ENCODE measurements around the gene IQCE. TPM values are rescaled to one million over a fixed set of nuclear protein-coding genes. Genes with fewer than 3 reads are reported as not detected.

The IQCE gene
- total RNA-seq, 1 experiment from 2014 or later = 13.4 TPM

GRCh38 chr7:2554661-2555111, 4.1 kb upstream of the IQCE start:
- Mint-ChIP-seq H3K36me3 (ENCODE audit: insufficient read depth, unreplicated experiment) (peaks cover 31% of the 10 kb centered on the region), H3K27ac (ENCODE audit: unreplicated experiment) (peak overlapping the region; percentile 89), H3K4me3 (ENCODE audit: unreplicated experiment) (peak overlapping the region; percentile 84), H3K9me3 (ENCODE audit: unreplicated experiment) (no peaks in the 10 kb centered on the region), H3K4me1 (ENCODE audit: low read depth, unreplicated experiment) (no peaks in the 10 kb centered on the region), H3K27me3 (ENCODE audit: insufficient read depth, unreplicated experiment) (no peaks in the 10 kb centered on the region)
- Histone ChIP-seq H3K27me3 (replicated peaks; ENCODE audit: control insufficient read depth, insufficient read depth, low read length) (no peaks in the 10 kb centered on the region), H3K4me3 (ENCODE audit: low read depth, low read length) (peak overlapping the region; percentile 93), H3K36me3 (ENCODE audit: control insufficient read depth, insufficient read depth, low read length) (no peaks in the 10 kb centered on the region), H3K4me1 (peaks cover 7% of the 10 kb centered on the region; the same call in 1 of the 2 replicates), H3K9me3 (no peaks in the 10 kb centered on the region)
- ChIA-PET POLR2A (interaction anchor here (0.5 kb wide), 1 partner anchor 95 kb away, joined by 3 read pairs; no protein-coding TSS in a partner anchor), CTCF (no interaction called here)
- DNase-seq = peak in 1 of 2 experiments; percentile 43
- TF ChIP-seq CTCF (IDR thresholded peaks at IDR 0.05; ENCODE audit: insufficient read depth in 1 of 2, low read depth in 1 of 2, low read length in 1 of 2, severe bottlenecking in 1 of 2, unreplicated experiment in 1 of 2) = peak in 1 of 2 experiments; percentile 43
- BruUV-seq (replicated peaks) = no TSS peak
- intact Hi-C loops (cut with micrococcal nuclease; ENCODE audit: unreplicated experiment) = loop anchor here (5.0 to 10.0 kb wide), 3 partner anchors 77 to 150 kb away; partner anchors contain the start of genes CHST12, GRIFIN and TTYH3

- peaks cover 5% of the 10 kb centered on the region for H3K4me1 Mint-ChIP-seq (ENCODE audit: low read depth, unreplicated experiment)
- H3K36me3 Mint-ChIP-seq (ENCODE audit: insufficient read depth, unreplicated experiment) = peaks cover 26% of the 10 kb centered on the region
Measured at GRCh38 chr7:2555121-2556052, 3.4 kb upstream of the IQCE start, which contains the start of gene BRAT1. TSS of gene BRAT1 (minus strand) at chr7:2555524. CDS start at chr7:2554431, 1,093 bp downstream.

More at GRCh38 chr7:2555121-2556052, 3.4 kb upstream of the IQCE start, which contains the start of gene BRAT1:
- CTCF ChIA-PET = interaction anchor here (0.6 to 1.0 kb wide), 4 partner anchors 28 to 155 kb away, joined by 3 to 4 read pairs (median 3); no protein-coding TSS in a partner anchor
- H3K9me3 Mint-ChIP-seq (ENCODE audit: unreplicated experiment) = no peaks in the 10 kb centered on the region
- Histone ChIP-seq H3K36me3 (ENCODE audit: control insufficient read depth, insufficient read depth, low read length) (no peaks in the 10 kb centered on the region), H3K27me3 (replicated peaks; ENCODE audit: control insufficient read depth, insufficient read depth, low read length) (no peaks in the 10 kb centered on the region), H3K4me1 (peaks cover 7% of the 10 kb centered on the region), H3K4me3 (ENCODE audit: low read depth, low read length) (peak within 1 kb of the TSS; percentile 93), H3K9me3 (no peaks in the 10 kb centered on the region)
- DNase-seq = peak; percentile 97 to 98
- TF ChIP-seq CTCF (IDR thresholded peaks at IDR 0.05; ENCODE audit: insufficient read depth in 1 of 2, low read depth in 1 of 2, low read length in 1 of 2, severe bottlenecking in 1 of 2, unreplicated experiment in 1 of 2) = peak; percentile 45 to 69
- no peaks in the 10 kb centered on the region for H3K27me3 Mint-ChIP-seq (ENCODE audit: insufficient read depth, unreplicated experiment)
- BruUV-seq (replicated peaks) = no TSS peak
- POLR2A ChIA-PET = interaction anchor here (0.6 kb wide), 1 partner anchor 47 kb away, joined by 3 read pairs; no protein-coding TSS in a partner anchor
- H3K4me3 Mint-ChIP-seq (ENCODE audit: unreplicated experiment) = peak within 1 kb of the TSS; percentile 84
- peak within 1 kb of the TSS; percentile 89 for H3K27ac Mint-ChIP-seq (ENCODE audit: unreplicated experiment)
- intact Hi-C loops (cut with micrococcal nuclease; ENCODE audit: unreplicated experiment) = loop anchor here (5.0 to 10.0 kb wide), 3 partner anchors 77 to 151 kb away; partner anchors contain the start of genes CHST12, GRIFIN and TTYH3

Data from Caco-2 (cell line).